GM12801 (cell line): ENCODE measurements around the gene PNISR.

ENCODE experiments used
- TF ChIP-seq, protein P1 (sequence below): IDR thresholded peaks from one replicate; pipeline ENCODE4 v1.5.1; 2011; ENCODE audit warnings: control low read depth; ENCODE audit not compliant: insufficient read length; ENCODE audit errors: extremely low read depth

The PNISR gene

GRCh38 chr6:99393698-99394531, 31.2 kb downstream of the PNISR start, which contains the start of gene COQ3:
TSS of gene COQ3 (minus strand) at chr6:99394195. CDS start at chr6:99394179, 16 bp downstream.
- TF ChIP-seq, protein P1, sequence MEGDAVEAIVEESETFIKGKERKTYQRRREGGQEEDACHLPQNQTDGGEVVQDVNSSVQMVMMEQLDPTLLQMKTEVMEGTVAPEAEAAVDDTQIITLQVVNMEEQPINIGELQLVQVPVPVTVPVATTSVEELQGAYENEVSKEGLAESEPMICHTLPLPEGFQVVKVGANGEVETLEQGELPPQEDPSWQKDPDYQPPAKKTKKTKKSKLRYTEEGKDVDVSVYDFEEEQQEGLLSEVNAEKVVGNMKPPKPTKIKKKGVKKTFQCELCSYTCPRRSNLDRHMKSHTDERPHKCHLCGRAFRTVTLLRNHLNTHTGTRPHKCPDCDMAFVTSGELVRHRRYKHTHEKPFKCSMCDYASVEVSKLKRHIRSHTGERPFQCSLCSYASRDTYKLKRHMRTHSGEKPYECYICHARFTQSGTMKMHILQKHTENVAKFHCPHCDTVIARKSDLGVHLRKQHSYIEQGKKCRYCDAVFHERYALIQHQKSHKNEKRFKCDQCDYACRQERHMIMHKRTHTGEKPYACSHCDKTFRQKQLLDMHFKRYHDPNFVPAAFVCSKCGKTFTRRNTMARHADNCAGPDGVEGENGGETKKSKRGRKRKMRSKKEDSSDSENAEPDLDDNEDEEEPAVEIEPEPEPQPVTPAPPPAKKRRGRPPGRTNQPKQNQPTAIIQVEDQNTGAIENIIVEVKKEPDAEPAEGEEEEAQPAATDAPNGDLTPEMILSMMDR = no peak

DNA sequence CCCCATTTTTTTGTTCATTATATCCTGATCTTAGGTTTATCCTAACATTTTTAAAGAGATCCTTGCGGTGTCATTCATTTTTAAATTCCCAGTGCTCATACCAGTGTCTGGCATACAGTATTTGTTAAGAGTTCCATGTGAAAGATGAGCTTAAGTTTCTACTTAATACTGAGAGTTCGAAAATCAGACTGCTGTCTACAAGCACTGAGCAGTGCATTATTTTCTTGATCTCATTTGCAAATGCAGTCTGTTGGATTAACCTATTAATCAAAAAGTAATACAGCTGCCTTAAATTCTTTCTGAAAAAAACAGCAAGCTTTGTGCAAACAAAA, 31.8 kb downstream of the PNISR start:
- TF ChIP-seq, protein P1 = no peak

DNA sequence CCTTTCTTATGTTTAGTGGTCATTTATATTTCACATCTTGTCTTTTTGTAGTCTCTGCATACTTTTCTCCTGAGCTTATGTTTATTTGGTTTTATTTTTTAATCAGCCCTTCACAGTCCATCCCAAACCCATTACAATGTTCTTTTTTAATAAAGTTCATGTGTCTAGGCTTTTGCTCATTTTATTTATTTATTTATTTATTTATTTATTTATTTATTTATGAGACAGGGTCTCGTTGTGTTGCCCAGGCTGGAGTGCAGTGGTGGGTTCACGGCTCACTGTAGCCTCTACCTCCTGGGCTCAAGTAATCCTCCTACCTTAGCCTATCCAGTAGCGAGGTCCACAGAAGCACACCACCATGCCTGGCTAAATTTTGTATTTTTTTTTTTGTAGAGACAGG, 34.2 kb downstream of the PNISR start:
- TF ChIP-seq, protein P1 = no peak

DNA sequence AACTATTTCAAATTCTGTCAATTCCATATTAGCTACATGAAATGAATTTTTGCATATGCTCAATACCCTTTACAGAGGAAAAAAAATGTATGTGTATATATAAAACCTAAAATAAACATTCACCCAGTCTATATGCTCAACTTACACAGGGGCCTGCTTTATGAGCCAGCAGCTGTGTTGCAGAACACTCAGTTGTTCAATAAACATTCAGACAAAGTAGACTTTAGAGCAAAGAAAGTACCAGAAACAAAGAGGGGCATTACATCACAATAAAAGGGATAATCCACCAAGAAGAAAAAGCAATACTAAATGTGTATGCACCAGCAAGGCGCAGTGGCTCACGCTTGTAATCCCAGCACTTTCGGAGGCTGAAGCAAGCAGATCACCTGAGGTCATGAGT, 40.6 kb downstream of the PNISR start:
- TF ChIP-seq, protein P1 = no peak

DNA sequence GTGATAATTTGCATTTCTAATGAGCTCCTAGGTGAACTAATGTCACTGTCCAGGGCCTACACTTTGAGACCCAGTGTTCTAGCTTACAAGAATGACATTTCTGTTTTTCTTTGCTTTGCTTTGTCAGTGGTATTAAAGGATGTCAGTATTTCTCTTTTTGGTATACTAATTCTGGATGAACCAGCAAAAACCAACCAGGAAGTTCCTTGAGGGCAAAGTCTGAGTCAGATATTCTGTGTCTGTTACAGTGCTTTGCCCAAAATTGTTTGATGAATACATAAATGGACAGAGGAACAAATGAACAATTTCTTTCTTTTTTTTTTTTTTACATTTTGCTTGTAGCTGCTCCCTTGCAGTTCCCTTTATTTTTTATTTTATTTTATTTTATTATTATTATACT, 46.5 kb downstream of the PNISR start:
- TF ChIP-seq, protein P1 = no peak

GRCh38 chr6:99369533-99369932, 55.6 kb downstream of the PNISR start:
- TF ChIP-seq, protein P1 = no peak

- TF ChIP-seq, protein P1 = no peak
Measured at GRCh38 chr6:99366852-99367251, 58.3 kb downstream of the PNISR start.

DNA sequence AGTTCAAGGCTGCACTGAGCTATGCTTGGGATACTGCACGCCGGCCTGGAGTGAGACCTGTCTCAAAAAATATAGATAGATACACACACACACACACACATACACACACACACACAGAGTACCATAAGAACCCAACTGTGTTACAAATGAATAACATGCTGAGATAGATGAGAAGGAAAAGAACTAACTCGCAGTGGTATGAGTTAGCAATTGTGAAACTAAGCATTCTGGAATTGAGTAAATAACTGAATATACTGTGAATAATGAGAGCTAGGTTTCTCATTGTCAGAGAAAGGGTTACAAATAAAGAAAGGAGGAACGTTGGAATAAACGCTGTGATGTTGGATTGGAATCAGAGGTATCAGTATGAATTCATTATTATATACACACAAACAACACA, 61.1 kb downstream of the PNISR start:
- TF ChIP-seq, protein P1 = no peak
